ENCODE measurements around the gene IFFO2.
A peak's percentile ranks its signal among the peaks of the same experiment; 100 is the strongest.

IFFO2 gene

GRCh38 chr1:18928985-18929384, 27.5 kb downstream of the IFFO2 start:
- no peaks in the 10 kb centered on the region for H4K20me1 ChIP-seq (ENCODE audit: control insufficient read depth, insufficient read depth, low read depth, low read length)
- no peaks in the 10 kb centered on the region for H3K9me2 ChIP-seq (replicated peaks; ENCODE audit: control insufficient read depth, low read length)
- H3K27ac ChIP-seq (ENCODE audit: low read depth, low read length), result no peak overlapping the region
- H3K4me1 ChIP-seq (ENCODE audit: control insufficient read depth, low read length), result peaks cover 22% of the 10 kb centered on the region
- no peak for TF ChIP-seq EZH2phosphoT487 (IDR thresholded peaks at IDR 0.05; ENCODE audit: borderline replicate concordance, low read length)
- TF ChIP-seq, protein P1, sequence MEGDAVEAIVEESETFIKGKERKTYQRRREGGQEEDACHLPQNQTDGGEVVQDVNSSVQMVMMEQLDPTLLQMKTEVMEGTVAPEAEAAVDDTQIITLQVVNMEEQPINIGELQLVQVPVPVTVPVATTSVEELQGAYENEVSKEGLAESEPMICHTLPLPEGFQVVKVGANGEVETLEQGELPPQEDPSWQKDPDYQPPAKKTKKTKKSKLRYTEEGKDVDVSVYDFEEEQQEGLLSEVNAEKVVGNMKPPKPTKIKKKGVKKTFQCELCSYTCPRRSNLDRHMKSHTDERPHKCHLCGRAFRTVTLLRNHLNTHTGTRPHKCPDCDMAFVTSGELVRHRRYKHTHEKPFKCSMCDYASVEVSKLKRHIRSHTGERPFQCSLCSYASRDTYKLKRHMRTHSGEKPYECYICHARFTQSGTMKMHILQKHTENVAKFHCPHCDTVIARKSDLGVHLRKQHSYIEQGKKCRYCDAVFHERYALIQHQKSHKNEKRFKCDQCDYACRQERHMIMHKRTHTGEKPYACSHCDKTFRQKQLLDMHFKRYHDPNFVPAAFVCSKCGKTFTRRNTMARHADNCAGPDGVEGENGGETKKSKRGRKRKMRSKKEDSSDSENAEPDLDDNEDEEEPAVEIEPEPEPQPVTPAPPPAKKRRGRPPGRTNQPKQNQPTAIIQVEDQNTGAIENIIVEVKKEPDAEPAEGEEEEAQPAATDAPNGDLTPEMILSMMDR (IDR thresholded peaks at IDR 0.05; ENCODE audit: low read depth, low read length, poor library complexity, severe bottlenecking), result no peak
- H3K36me3 ChIP-seq (ENCODE audit: control insufficient read depth, low read length), result no peaks in the 10 kb centered on the region
- H3K79me2 ChIP-seq (ENCODE audit: control insufficient read depth, low read length), result no peaks in the 10 kb centered on the region
- H3F3A ChIP-seq (ENCODE audit: control insufficient read depth, insufficient read depth), result no peaks in the 10 kb centered on the region
- H3K4me2 ChIP-seq (ENCODE audit: low read length), result no peak overlapping the region
- H3K27me3 ChIP-seq (ENCODE audit: control insufficient read depth, low read length), result peaks cover 10% of the 10 kb centered on the region
- no peaks in the 10 kb centered on the region for H3K9me3 ChIP-seq (ENCODE audit: control insufficient read depth, insufficient read depth, low read length)
- H3K4me3 ChIP-seq (ENCODE audit: low read length), result no peak overlapping the region

DNA sequence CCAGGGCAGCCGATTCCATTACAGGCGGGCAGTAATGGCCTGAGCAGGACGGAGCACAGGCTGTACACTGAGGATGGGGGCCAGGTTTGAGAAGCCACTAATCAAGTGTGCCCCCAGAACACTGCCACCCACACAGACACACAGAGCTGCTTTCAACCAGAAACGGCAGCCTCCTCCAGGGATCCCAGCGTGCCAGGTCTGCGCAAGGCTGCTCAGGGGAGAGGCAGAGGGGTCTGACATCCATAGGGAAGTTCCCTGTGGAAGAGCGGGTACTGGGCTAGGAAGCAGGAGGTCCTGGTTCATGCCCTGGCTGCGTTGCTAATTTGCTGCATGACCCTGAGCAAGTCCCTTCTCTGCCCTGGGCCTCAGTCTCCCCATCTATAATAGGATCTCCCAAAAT, 28.1 kb downstream of the IFFO2 start:
- Histone ChIP-seq H3K9me3 (ENCODE audit: control insufficient read depth, insufficient read depth, low read length) (no peaks in the 10 kb centered on the region), H3K9me2 (replicated peaks; ENCODE audit: control insufficient read depth, low read length) (no peaks in the 10 kb centered on the region), H3K27me3 (ENCODE audit: control insufficient read depth, low read length) (peaks cover 13% of the 10 kb centered on the region), H3K36me3 (ENCODE audit: control insufficient read depth, low read length) (no peaks in the 10 kb centered on the region), H3K27ac (ENCODE audit: low read depth, low read length) (no peak overlapping the region), H3F3A (ENCODE audit: control insufficient read depth, insufficient read depth) (no peaks in the 10 kb centered on the region), H3K79me2 (ENCODE audit: control insufficient read depth, low read length) (no peaks in the 10 kb centered on the region), H3K4me3 (ENCODE audit: low read length) (no peak overlapping the region), H3K4me1 (ENCODE audit: control insufficient read depth, low read length) (peaks cover 22% of the 10 kb centered on the region), H4K20me1 (ENCODE audit: control insufficient read depth, insufficient read depth, low read depth, low read length) (no peaks in the 10 kb centered on the region), H3K4me2 (ENCODE audit: low read length) (no peak overlapping the region)
- TF ChIP-seq, protein P1 (IDR thresholded peaks at IDR 0.05; ENCODE audit: low read depth, low read length, poor library complexity, severe bottlenecking), result no peak
- no peak for TF ChIP-seq EZH2phosphoT487 (IDR thresholded peaks at IDR 0.05; ENCODE audit: borderline replicate concordance, low read length)

- Histone ChIP-seq H3K27ac (ENCODE audit: low read depth, low read length) (no peak overlapping the region), H3K4me1 (ENCODE audit: control insufficient read depth, low read length) (peaks cover 22% of the 10 kb centered on the region), H3K79me2 (ENCODE audit: control insufficient read depth, low read length) (no peaks in the 10 kb centered on the region)
Observed at GRCh38 chr1:18927654-18928272, 28.7 kb downstream of the IFFO2 start.

More at GRCh38 chr1:18927654-18928272, 28.7 kb downstream of the IFFO2 start:
- TF ChIP-seq, protein P1 (IDR thresholded peaks at IDR 0.05; ENCODE audit: low read depth, low read length, poor library complexity, severe bottlenecking), result no peak
- TF ChIP-seq EZH2phosphoT487 (IDR thresholded peaks at IDR 0.05; ENCODE audit: borderline replicate concordance, low read length), result no peak
- no peaks in the 10 kb centered on the region for H3K9me3 ChIP-seq (ENCODE audit: control insufficient read depth, insufficient read depth, low read length)
- peak overlapping the region; percentile 52 for H3K4me2 ChIP-seq (ENCODE audit: low read length)
- peak overlapping the region; percentile 47 for H3K4me3 ChIP-seq (ENCODE audit: low read length)
- no peaks in the 10 kb centered on the region for H4K20me1 ChIP-seq (ENCODE audit: control insufficient read depth, insufficient read depth, low read depth, low read length)
- H3K9me2 ChIP-seq (replicated peaks; ENCODE audit: control insufficient read depth, low read length), result no peaks in the 10 kb centered on the region
- no peaks in the 10 kb centered on the region for H3K36me3 ChIP-seq (ENCODE audit: control insufficient read depth, low read length)
- H3K27me3 ChIP-seq (ENCODE audit: control insufficient read depth, low read length), result peaks cover 13% of the 10 kb centered on the region
- no peaks in the 10 kb centered on the region for H3F3A ChIP-seq (ENCODE audit: control insufficient read depth, insufficient read depth)

Data from DOHH2 (cell line).